Vein endothelial cell (primary cell): ENCODE measurements around the gene CASS4. TPM values are rescaled to one million over a fixed set of nuclear protein-coding genes. Genes with fewer than 3 reads are reported as not detected.

Experiments used
- small RNA-seq: library from RNA; depleted of rRNA; stranded (forward); fragments of <200 nt; gene quantifications from one replicate; pipeline ENCODE3, GENCODE V24; 2012
- total RNA-seq: library from RNA; depleted of rRNA; stranded (reverse); fragments of >200 nt; gene quantifications from 2 replicates; pipeline ENCODE4 v1.2.3, GENCODE V29; 2012

The CASS4 gene
- under 0.01 TPM in 2 replicates for total RNA-seq

GRCh38 chr20:56411759-56412472 is at the start of gene CASS4:
CASS4 (plus strand) TSS chr20:56412260; CDS start chr20:56412459, 199 bp downstream.

GRCh38 chr20:56392132-56392880 is 19.8 kb upstream of the CASS4 start, which contains the start of the genes AURKA and CSTF1:
AURKA (minus strand) TSS chr20:56392215; CDS start chr20:56388197, 4,018 bp downstream.
CSTF1 (plus strand) TSS chr20:56392645; CDS start chr20:56395553, 2,908 bp downstream.

GRCh38 chr20:56468316-56469076 is 56.4 kb downstream of the CASS4 start, which contains the start of gene RTF2:
RTF2 (plus strand) TSS chr20:56468627; CDS start chr20:56468698, 71 bp downstream.

Small RNAs within 50 kb of the gene (small RNA-seq; reads per million reads assigned to genes)
- gene RPL39P = not detected

Other genes with a start within 250 kb of the CASS4 start
- not detected in 2 replicates for gene MC3R, start 163.5 kb upstream of the CASS4 start, total RNA-seq
- 52.1 and 54.2 TPM in 2 replicates for gene FAM210B, start 53.3 kb upstream of the CASS4 start, total RNA-seq
- 18.6 and 43.6 TPM in 2 replicates for gene AURKA, start 20.0 kb upstream of the CASS4 start, total RNA-seq
- 31.7 and 43.6 TPM in 2 replicates for gene CSTF1, start 19.6 kb upstream of the CASS4 start, total RNA-seq
- 72.5 and 75.3 TPM in 2 replicates for gene RTF2, start 56.4 kb downstream of the CASS4 start, total RNA-seq
- not detected in 2 replicates for gene FAM209A, start 112.5 kb downstream of the CASS4 start, total RNA-seq
- gene FAM209B, start 121.0 kb downstream of the CASS4 start, total RNA-seq = not detected in 2 replicates
- gene TFAP2C, start 217.0 kb downstream of the CASS4 start, total RNA-seq = under 0.01 TPM in 1 of 2 replicates, not detected in the other